IMR-90 (cell line): ENCODE results near the gene CERK. TPM values are rescaled to one million over a fixed set of nuclear protein-coding genes. Genes with fewer than 3 reads are reported as not detected.

Experiments used
- ATAC-seq: fragments of 200-7000 bp; cut with Tn5 transposase; 2 replicates; pipeline ENCODE4 v1.9.1; 2020; ENCODE audit warnings: low read depth, mild to moderate bottlenecking, moderate library complexity
- BruUV-seq: library from RNA; stranded (reverse); fragments of 400-500 nt; replicated peaks from 2 replicates; lab custom pipeline; 2021; lab: Mats Ljungman, UMichigan
- CTCF ChIA-PET: fragments of 300-600 bp; formaldehyde crosslinking; extraction: SDS; loops from one replicate; lab custom pipeline; 2021; ENCODE audit warnings: antibody characterized with exemption; lab: Yijun Ruan, JAX
- POLR2A ChIA-PET: fragments of 300-600 bp; sonication (Branson Sonifier 250); formaldehyde crosslinking; loops from one replicate; lab custom pipeline; 2022; ENCODE audit warnings: antibody characterized with exemption; ENCODE audit not compliant: unreplicated experiment; lab: Charles Lee
- DNase-seq: peaks from one replicate; pipeline ENCODE4 v3.0.0; 2013
- H2AFZ ChIP-seq: replicated peaks from 2 replicates; pipeline ENCODE3; 2013; ENCODE audit warnings: low read length, mild to moderate bottlenecking; ENCODE audit not compliant: poor library complexity
- H2AK5ac ChIP-seq: 2 replicates; pipeline ENCODE4 v1.6.1; 2013; ENCODE audit warnings: low read depth, low read length, inconsistent platforms
- H2AK9ac ChIP-seq: replicated peaks from 2 replicates; pipeline ENCODE3; 2013; ENCODE audit warnings: mild to moderate bottlenecking, low read depth, low read length, moderate library complexity; ENCODE audit not compliant: poor library complexity
- H2BK120ac ChIP-seq: 2 replicates; pipeline ENCODE4 v1.6.1; 2013; ENCODE audit warnings: low read depth, low read length, inconsistent platforms
- H2BK15ac ChIP-seq: 3 replicates; pipeline ENCODE4 v1.6.1; 2013; ENCODE audit warnings: low read depth, low read length, inconsistent platforms
- H2BK20ac ChIP-seq: 2 replicates; pipeline ENCODE4 v1.6.1; 2013; ENCODE audit warnings: low read depth, mild to moderate bottlenecking, inconsistent platforms, low read length, moderate library complexity
- H2BK5ac ChIP-seq: 2 replicates; pipeline ENCODE4 v1.6.1; 2013; ENCODE audit warnings: mild to moderate bottlenecking, low read depth, low read length, inconsistent platforms; ENCODE audit not compliant: poor library complexity, severe bottlenecking
- H3K14ac ChIP-seq: replicated peaks from 2 replicates; pipeline ENCODE4 v1.6.1; 2013; ENCODE audit warnings: low read depth, low read length, inconsistent platforms
- H3K18ac ChIP-seq: 2 replicates; pipeline ENCODE4 v1.6.1; 2013; ENCODE audit warnings: low read depth, low read length, control low read depth
- H3K23ac ChIP-seq: 2 replicates; pipeline ENCODE4 v1.6.1; 2013; ENCODE audit warnings: low read depth, low read length, inconsistent platforms
- H3K27ac ChIP-seq: 2 replicates; pipeline ENCODE4 v1.5.1; 2013; ENCODE audit warnings: mild to moderate bottlenecking, control low read depth, low read length; ENCODE audit not compliant: insufficient read depth
- H3K27me3 ChIP-seq: 2 replicates; pipeline ENCODE4 v1.6.1; 2013; ENCODE audit warnings: low read length; ENCODE audit not compliant: control insufficient read depth, insufficient read depth
- H3K36me3 ChIP-seq: 2 replicates; pipeline ENCODE4 v1.6.1; 2013; ENCODE audit warnings: low read length, mixed read lengths; ENCODE audit not compliant: control insufficient read depth, insufficient read depth
- H3K4ac ChIP-seq: 2 replicates; pipeline ENCODE4 v1.6.1; 2013; ENCODE audit warnings: low read depth, low read length, inconsistent platforms
- H3K4me1 ChIP-seq: 2 replicates; pipeline ENCODE4 v1.6.1; 2013; ENCODE audit warnings: low read length, mixed read lengths; ENCODE audit not compliant: control insufficient read depth, insufficient read depth
- H3K4me2 ChIP-seq: 2 replicates; pipeline ENCODE4 v1.6.1; 2013; ENCODE audit warnings: low read depth, mild to moderate bottlenecking, control low read depth, low read length, moderate library complexity
- H3K4me3 ChIP-seq: 2 replicates; pipeline ENCODE4 v1.5.1; 2013; ENCODE audit warnings: low read depth, mild to moderate bottlenecking, control low read depth, low read length, moderate library complexity; ENCODE audit not compliant: insufficient read depth
- H3K56ac ChIP-seq: 2 replicates; pipeline ENCODE4 v1.6.1; 2013; ENCODE audit warnings: low read length, inconsistent platforms; ENCODE audit not compliant: insufficient read depth; ENCODE audit errors: extremely low read depth
- H3K79me1 ChIP-seq, 2 experiments: 2 replicates each; pipeline ENCODE4 v1.6.1; 2013; ENCODE audit warnings: low read length in 2 of 2, inconsistent platforms in 1 of 2, low read depth in 1 of 2
- H3K9ac ChIP-seq: 2 replicates; pipeline ENCODE4 v1.6.1; 2013; ENCODE audit warnings: low read depth, low read length, control low read depth
- H3K9me1 ChIP-seq: 2 replicates; pipeline ENCODE4 v1.6.1; 2013; ENCODE audit warnings: low read length, inconsistent platforms; ENCODE audit not compliant: insufficient read depth
- H3K9me3 ChIP-seq: 2 replicates; pipeline ENCODE4 v1.6.1; 2013; ENCODE audit warnings: low read length; ENCODE audit not compliant: control insufficient read depth, insufficient read depth
- H4K20me1 ChIP-seq: 2 replicates; pipeline ENCODE4 v1.6.1; 2013; ENCODE audit warnings: low read length, inconsistent platforms; ENCODE audit not compliant: insufficient read depth
- H4K5ac ChIP-seq: 2 replicates; pipeline ENCODE4 v1.6.1; 2013; ENCODE audit warnings: mild to moderate bottlenecking, low read depth, low read length, control low read depth
- H4K8ac ChIP-seq, 2 experiments: 2 replicates each; pipeline ENCODE4 v1.6.1; 2013; ENCODE audit warnings: low read depth in 2 of 2, low read length in 2 of 2, control low read depth in 1 of 2, inconsistent platforms in 1 of 2
- H4K91ac ChIP-seq: 2 replicates; pipeline ENCODE4 v1.6.1; 2013; ENCODE audit warnings: low read depth, low read length, inconsistent platforms; ENCODE audit not compliant: insufficient read depth
- BHLHE40 ChIP-seq: fragments of 150-350 bp; IDR thresholded peaks from 2 replicates; pipeline ENCODE4 v1.6.1; 2016; ENCODE audit warnings: mild to moderate bottlenecking, low read depth, low read length
- ELK1 ChIP-seq: fragments of 150-350 bp; IDR thresholded peaks from 2 replicates; pipeline ENCODE4 v1.6.1; 2016; ENCODE audit warnings: low read depth, mild to moderate bottlenecking, low read length, moderate library complexity, borderline replicate concordance
- FOS ChIP-seq: fragments of 150-350 bp; IDR thresholded peaks from 2 replicates; pipeline ENCODE4 v1.6.1; 2016; ENCODE audit warnings: low read depth, low read length
- MAZ ChIP-seq: IDR thresholded peaks from 2 replicates; pipeline ENCODE4 v1.6.1; 2012; ENCODE audit warnings: low read depth, mild to moderate bottlenecking, low read length, improper control_type of control experiment, moderate library complexity, borderline replicate concordance
- NFE2L2 ChIP-seq: fragments of 150-350 bp; IDR thresholded peaks from 2 replicates; pipeline ENCODE4 v1.6.1; 2016; ENCODE audit warnings: low read depth, mild to moderate bottlenecking, low read length
- POLR2A ChIP-seq: IDR thresholded peaks from 2 replicates; pipeline ENCODE4 v1.6.1; 2012; ENCODE audit warnings: mild to moderate bottlenecking, low read depth, low read length
- RCOR1 ChIP-seq: IDR thresholded peaks from 2 replicates; pipeline ENCODE4 v1.6.1; 2012; ENCODE audit warnings: mild to moderate bottlenecking, low read length, improper control_type of control experiment; ENCODE audit not compliant: insufficient replicate concordance
- RFX5 ChIP-seq: IDR thresholded peaks from 2 replicates; pipeline ENCODE4 v1.8.0; 2012; ENCODE audit warnings: low read depth, mild to moderate bottlenecking, low read length, moderate library complexity
- SMC3 ChIP-seq: fragments of 150-350 bp; IDR thresholded peaks from 2 replicates; pipeline ENCODE4 v1.6.1; 2016; ENCODE audit warnings: low read depth, mild to moderate bottlenecking, antibody characterized with exemption, low read length, moderate library complexity
- USF2 ChIP-seq: fragments of 150-350 bp; IDR thresholded peaks from 2 replicates; pipeline ENCODE4 v1.6.1; 2017; ENCODE audit warnings: mild to moderate bottlenecking, antibody characterized with exemption, low read length, low read depth
- WGBS, 2 experiments: methylation state at CpG; one replicate each; pipeline versions ENCODE4 v1.1.5 to v1.1.7; 2013; ENCODE audit warnings: missing lambda C conversion rate in 2 of 2; ENCODE audit not compliant: insufficient read length in 1 of 2; ENCODE audit errors: extremely low coverage in 2 of 2; 5-methylcytosine and 5-hydroxymethylcytosine counted together
- dilution Hi-C: fragments of 300-500 bp; cut with HindIII; formaldehyde crosslinking; loops from one replicate; pipeline ENCODE4 v1.14.3; 2018; ENCODE audit warnings: low sequenced_read_pairs; ENCODE audit not compliant: unreplicated experiment
- in situ Hi-C: fragments of 300-500 bp; cut with MboI; formaldehyde crosslinking; loops from 3 replicates; pipeline ENCODE4 v1.14.3; 2019; ENCODE audit warnings: low sequenced_read_pairs, inconsistent platforms, mixed read lengths
- intact Hi-C: fragments of 100-400 bp; cut with micrococcal nuclease; formaldehyde crosslinking; loops from 2 replicates; pipeline ENCODE4 v1.10.0; 2022
- polyA plus RNA-seq, 3 experiments: library from polyadenylated mRNA; depleted of rRNA; stranded (reverse); fragments of >200 nt; gene quantifications; 2 replicates each; pipeline ENCODE4 v1.2.3, GENCODE V29; 2012; ENCODE audit warnings: low replicate concordance in 1 of 3
- total RNA-seq: library from RNA; depleted of rRNA; stranded (reverse); fragments of >200 nt; gene quantifications from 2 replicates; pipeline ENCODE4 v1.2.3, GENCODE V29; 2012

CERK gene
- total and polyA plus RNA-seq, 2 of the 4 experiments (the other 2 are of a cell fraction): 25.3 to 38.7 TPM

- Histone ChIP-seq H2AK5ac (no peak overlapping the region), H2BK5ac (no peak overlapping the region), H3K4me3 (no peak overlapping the region), H4K5ac (no peak overlapping the region), H3K23ac (no peak overlapping the region), H2AK9ac (no peak overlapping the region), H3K14ac (no peak overlapping the region), H4K20me1 (peaks cover 21% of the 10 kb centered on the region), H3K36me3 (peaks cover 70% of the 10 kb centered on the region), H2AFZ (no peak overlapping the region), H2BK120ac (no peak overlapping the region), H3K79me1 (peaks cover 24 to 36% of the 10 kb centered on the region in 2 experiments), H3K9me3 (no peaks in the 10 kb centered on the region), H3K9ac (no peak overlapping the region), H3K56ac (no peak overlapping the region), H3K4ac (no peak overlapping the region), H3K27ac (no peak overlapping the region), H2BK20ac (no peak overlapping the region), H4K8ac (no peak overlapping the region), H3K9me1 (peaks cover 8% of the 10 kb centered on the region; the same call in 1 of the 2 replicates), H3K27me3 (no peaks in the 10 kb centered on the region), H4K91ac (no peak overlapping the region), H3K18ac (no peak overlapping the region), H3K4me2 (no peak overlapping the region), H2BK15ac (no peak overlapping the region), H3K4me1 (no peaks in the 10 kb centered on the region)
- intact Hi-C loops (no loop called here), dilution Hi-C loops (no loop called here), in situ Hi-C loops (no loop called here)
- CTCF ChIA-PET: no interaction called here
- 96% methylated on average over 5 of the region's 13 CpGs; no CpG with 5 or more reads in 1 of the 2 experiments for WGBS, 2 experiments
- POLR2A ChIA-PET: no interaction called here
- ATAC-seq (no peak), DNase-seq (no peak)
- BruUV-seq: no TSS peak
- TF ChIP-seq FOS: no peak
- TF ChIP-seq POLR2A: no peak
- TF ChIP-seq SMC3: no peak
- TF ChIP-seq NFE2L2: no peak
- TF ChIP-seq MAZ: no peak
- TF ChIP-seq RFX5: no peak
- no peak for TF ChIP-seq RCOR1
- TF ChIP-seq ELK1: no peak
- TF ChIP-seq USF2: no peak
- TF ChIP-seq BHLHE40: no peak
Measured at GRCh38 chr22:46707305-46707704, 30.7 kb downstream of the CERK start.
